ENCODE measurements around the gene APOA4. TPM values are rescaled to one million over a fixed set of nuclear protein-coding genes. Genes with fewer than 3 reads are reported as not detected.

Gene APOA4
- not detected for total RNA-seq

DNA sequence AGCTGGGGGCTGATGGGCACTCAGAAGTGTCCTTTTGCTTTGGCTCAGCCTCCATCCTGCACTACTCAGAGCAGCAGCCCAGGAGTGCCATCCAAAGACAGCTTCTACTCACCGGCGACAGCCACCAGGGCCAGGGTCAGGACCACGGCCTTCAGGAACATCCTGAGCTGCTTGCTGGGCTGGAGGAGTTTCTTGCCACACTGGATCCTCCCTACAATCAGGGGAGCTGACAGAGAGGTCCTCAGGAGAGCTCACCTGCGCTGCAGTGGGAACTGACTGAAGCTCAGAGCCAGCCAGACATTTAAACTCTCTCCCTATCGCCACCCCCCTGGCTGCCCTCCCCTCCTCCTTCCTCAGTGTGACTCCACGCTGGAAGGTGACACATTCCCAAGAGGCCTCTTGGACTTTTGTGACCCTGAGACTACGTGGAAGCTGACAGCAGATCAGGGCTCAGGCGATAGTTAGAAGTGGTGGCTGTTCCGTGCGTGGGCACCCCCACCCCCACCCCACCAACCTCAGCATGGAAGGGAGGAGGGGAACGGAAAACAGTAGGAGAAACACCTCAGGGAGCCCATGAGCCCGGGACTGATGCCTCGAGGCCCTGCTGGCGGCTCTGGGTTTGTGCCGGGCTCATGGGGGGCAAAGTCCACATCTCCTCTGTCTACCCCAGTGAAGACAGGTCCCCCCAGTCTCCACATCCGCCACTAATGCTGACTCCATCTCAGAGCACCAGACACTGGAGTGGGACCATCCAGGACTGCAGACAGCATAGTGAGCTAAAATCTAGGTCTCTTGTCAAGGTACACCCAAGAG, at the start of gene APOA4:
APOA4 (minus strand) TSS at position 274 of the 813 bp plus-strand sequence; CDS start at position 161, 113 bp downstream.
- no peaks in the 10 kb centered on the region for H3K36me3 Mint-ChIP-seq (ENCODE audit: low read depth)
- no peaks in the 10 kb centered on the region for H3K4me1 Mint-ChIP-seq
- H3K27me3 Mint-ChIP-seq = no peaks in the 10 kb centered on the region
- CTCF ChIA-PET = interaction anchor here (1.3 to 1.6 kb wide), 4 partner anchors 11 to 404 kb away, joined by 3 to 5 read pairs (median 4); no protein-coding TSS in a partner anchor
- no peak within 1 kb of the TSS for H3K4me3 Mint-ChIP-seq
- no peak within 1 kb of the TSS for H3K27ac Mint-ChIP-seq
- DNase-seq = no peak
- POLR2A ChIA-PET = no interaction called here
- H3K9me3 Mint-ChIP-seq = no peaks in the 10 kb centered on the region

GRCh38 chr11:116871248-116871647, 48.1 kb upstream of the APOA4 start:
- no peak overlapping the region for H3K4me3 Mint-ChIP-seq
- H3K27ac Mint-ChIP-seq = no peak overlapping the region
- peaks cover 9% of the 10 kb centered on the region for H3K4me1 Mint-ChIP-seq
- H3K9me3 Mint-ChIP-seq = no peaks in the 10 kb centered on the region
- no peak for DNase-seq
- H3K36me3 Mint-ChIP-seq (ENCODE audit: low read depth) = peaks cover 55% of the 10 kb centered on the region
- ChIA-PET POLR2A (no interaction called here), CTCF (no interaction called here)
- H3K27me3 Mint-ChIP-seq = no peaks in the 10 kb centered on the region

DNA sequence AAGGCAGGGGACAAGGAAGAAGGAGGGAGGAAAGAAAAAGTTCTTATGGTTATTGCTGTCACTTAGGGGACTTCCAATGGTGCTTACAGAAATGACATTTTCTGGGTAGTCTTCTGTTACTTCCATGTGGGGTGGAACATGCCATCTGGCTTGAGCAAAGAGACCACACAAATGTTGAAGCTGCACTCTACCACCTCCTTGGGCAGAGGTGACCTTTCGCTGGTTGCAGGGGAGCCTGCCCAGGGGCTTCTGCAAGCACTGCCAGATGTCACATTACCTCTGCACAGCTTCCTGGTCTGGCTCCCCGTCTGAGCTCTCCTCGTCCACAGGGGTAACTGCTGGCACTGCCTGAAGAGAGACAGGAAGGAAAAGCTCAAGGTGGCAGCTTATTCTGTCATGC, 47.0 kb upstream of the APOA4 start:
- Mint-ChIP-seq H3K36me3 (ENCODE audit: low read depth) (peaks cover 58% of the 10 kb centered on the region), H3K4me3 (no peak overlapping the region), H3K4me1 (peaks cover 9% of the 10 kb centered on the region), H3K9me3 (no peaks in the 10 kb centered on the region), H3K27me3 (no peaks in the 10 kb centered on the region), H3K27ac (no peak overlapping the region)
- ChIA-PET CTCF (no interaction called here), POLR2A (no interaction called here)
- DNase-seq = no peak

DNA sequence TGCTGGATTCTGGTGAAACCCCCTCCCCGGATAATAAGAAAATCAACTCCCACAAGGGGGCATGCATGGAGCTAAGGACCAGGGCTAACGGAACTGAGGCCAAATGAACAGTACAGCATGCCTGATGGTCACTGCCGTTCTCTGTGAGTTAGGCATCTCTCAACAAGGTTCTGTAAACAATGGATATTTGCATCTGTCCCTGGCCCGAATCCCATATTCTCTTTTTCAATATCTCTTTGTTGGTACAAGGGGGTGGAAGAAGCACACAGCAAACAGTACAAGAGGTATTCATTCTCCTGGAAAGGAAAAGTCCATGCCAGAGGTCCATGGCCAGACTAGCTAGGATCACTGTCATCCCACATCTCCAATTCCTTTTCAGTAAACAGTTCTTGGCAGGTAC, 46.5 kb upstream of the APOA4 start:
- Mint-ChIP-seq H3K27me3 (no peaks in the 10 kb centered on the region), H3K9me3 (no peaks in the 10 kb centered on the region), H3K27ac (no peak overlapping the region)

DNA sequence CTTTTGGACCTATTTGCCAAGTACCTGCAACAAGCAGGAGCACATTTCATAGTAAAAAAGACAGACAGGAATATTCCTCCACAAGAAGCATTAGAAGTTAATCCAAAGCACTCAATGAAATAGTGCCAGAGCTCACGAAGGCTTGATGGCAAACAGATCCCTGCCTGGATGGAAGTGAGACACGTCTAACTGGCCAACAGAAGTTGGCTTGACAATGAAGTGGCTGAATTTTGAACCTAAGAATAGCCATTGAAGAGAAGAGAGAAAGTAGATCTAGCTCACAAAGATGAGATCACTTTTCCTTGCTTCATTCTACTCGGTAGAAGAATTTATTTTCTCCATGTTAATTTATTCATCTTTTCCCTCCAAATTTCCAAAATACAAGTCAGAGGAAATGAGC, 45.0 kb upstream of the APOA4 start:
- Mint-ChIP-seq H3K27me3 (no peaks in the 10 kb centered on the region), H3K36me3 (ENCODE audit: low read depth) (peaks cover 55% of the 10 kb centered on the region), H3K9me3 (no peaks in the 10 kb centered on the region), H3K4me1 (peaks cover 9% of the 10 kb centered on the region), H3K4me3 (no peak overlapping the region), H3K27ac (no peak overlapping the region)
- ChIA-PET CTCF (interaction anchor here (1.1 to 1.5 kb wide), 5 partner anchors 8 to 15 kb away, joined by 3 to 4 read pairs (median 3); no protein-coding TSS in a partner anchor), POLR2A (no interaction called here)
- DNase-seq = no peak

More for the DNA sequence above, 46.5 kb upstream of the APOA4 start:
- ChIA-PET CTCF (interaction anchor here (0.7 kb wide), 1 partner anchor 862 kb away, joined by 3 read pairs; no protein-coding TSS in a partner anchor), POLR2A (no interaction called here)
- Mint-ChIP-seq H3K4me3 (no peak overlapping the region), H3K36me3 (ENCODE audit: low read depth) (peaks cover 57% of the 10 kb centered on the region), H3K4me1 (peaks cover 9% of the 10 kb centered on the region)
- DNase-seq = no peak

- no peak for DNase-seq
- ChIA-PET POLR2A (no interaction called here), CTCF (interaction anchor here (1.1 to 1.5 kb wide), 5 partner anchors 9 to 14 kb away, joined by 3 to 4 read pairs (median 3); no protein-coding TSS in a partner anchor)
- peaks cover 50% of the 10 kb centered on the region for H3K36me3 Mint-ChIP-seq (ENCODE audit: low read depth)
- no peaks in the 10 kb centered on the region for H3K9me3 Mint-ChIP-seq
- H3K27me3 Mint-ChIP-seq = no peaks in the 10 kb centered on the region
- H3K4me1 Mint-ChIP-seq = peaks cover 9% of the 10 kb centered on the region
- H3K4me3 Mint-ChIP-seq = no peak overlapping the region
- no peak overlapping the region for H3K27ac Mint-ChIP-seq
Observed at GRCh38 chr11:116867619-116868018, 44.5 kb upstream of the APOA4 start.

- H3K27ac Mint-ChIP-seq = no peak overlapping the region
- H3K4me1 Mint-ChIP-seq = peaks cover 9% of the 10 kb centered on the region
- H3K4me3 Mint-ChIP-seq = no peak overlapping the region
- peaks cover 54% of the 10 kb centered on the region for H3K36me3 Mint-ChIP-seq (ENCODE audit: low read depth)
- ChIA-PET POLR2A (no interaction called here), CTCF (interaction anchor here (0.6 to 1.5 kb wide), 5 partner anchors 9 to 291 kb away, joined by 3 to 4 read pairs (median 3); no protein-coding TSS in a partner anchor)
- no peak for DNase-seq
- no peaks in the 10 kb centered on the region for H3K9me3 Mint-ChIP-seq
- no peaks in the 10 kb centered on the region for H3K27me3 Mint-ChIP-seq
Observed at GRCh38 chr11:116866804-116867455, 43.8 kb upstream of the APOA4 start.

DNA sequence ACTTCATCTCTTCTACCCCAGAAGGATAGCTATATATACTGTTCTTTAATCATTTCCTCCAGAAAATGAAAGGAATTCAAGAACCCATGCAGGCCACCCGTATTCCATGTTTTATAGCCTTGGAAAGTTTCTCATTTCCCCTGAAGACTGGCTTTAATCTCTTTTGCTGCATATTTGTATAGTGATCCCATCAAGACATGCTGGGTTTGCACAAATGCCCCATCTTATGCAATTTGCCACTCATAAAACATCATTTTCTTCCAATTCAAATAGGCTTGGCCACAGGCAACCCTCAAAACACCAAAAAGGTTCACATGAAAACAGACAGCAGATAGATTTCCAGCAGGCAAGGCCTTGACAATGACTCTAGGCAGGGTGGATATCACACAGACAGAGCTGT, 42.6 kb upstream of the APOA4 start:
- Mint-ChIP-seq H3K9me3 (no peaks in the 10 kb centered on the region), H3K4me1 (peaks cover 8% of the 10 kb centered on the region), H3K27ac (no peak overlapping the region), H3K36me3 (ENCODE audit: low read depth) (peaks cover 55% of the 10 kb centered on the region), H3K27me3 (no peaks in the 10 kb centered on the region), H3K4me3 (no peak overlapping the region)
- DNase-seq = no peak
- ChIA-PET POLR2A (no interaction called here), CTCF (no interaction called here)

GRCh38 chr11:116864531-116864930, 41.4 kb upstream of the APOA4 start:
- DNase-seq = no peak
- Mint-ChIP-seq H3K27ac (no peak overlapping the region), H3K36me3 (ENCODE audit: low read depth) (peaks cover 50% of the 10 kb centered on the region), H3K4me3 (no peak overlapping the region), H3K9me3 (no peaks in the 10 kb centered on the region), H3K27me3 (no peaks in the 10 kb centered on the region), H3K4me1 (peaks cover 5% of the 10 kb centered on the region)
- ChIA-PET CTCF (interaction anchor here (1.3 to 1.6 kb wide), 2 partner anchors 10 to 82 kb away, joined by 3 read pairs; no protein-coding TSS in a partner anchor), POLR2A (no interaction called here)

- H3K9me3 Mint-ChIP-seq = no peaks in the 10 kb centered on the region
- H3K36me3 Mint-ChIP-seq (ENCODE audit: low read depth) = peaks cover 55% of the 10 kb centered on the region
- DNase-seq = no peak
- H3K27ac Mint-ChIP-seq = no peak overlapping the region
- H3K27me3 Mint-ChIP-seq = no peaks in the 10 kb centered on the region
- peaks cover 5% of the 10 kb centered on the region for H3K4me1 Mint-ChIP-seq
- CTCF ChIA-PET = interaction anchor here (0.5 to 1.7 kb wide), 3 partner anchors 8 to 317 kb away, joined by 3 to 6 read pairs (median 4); no protein-coding TSS in a partner anchor
- POLR2A ChIA-PET = no interaction called here
- H3K4me3 Mint-ChIP-seq = no peak overlapping the region
Observed at GRCh38 chr11:116862951-116863350, 39.8 kb upstream of the APOA4 start.

DNA sequence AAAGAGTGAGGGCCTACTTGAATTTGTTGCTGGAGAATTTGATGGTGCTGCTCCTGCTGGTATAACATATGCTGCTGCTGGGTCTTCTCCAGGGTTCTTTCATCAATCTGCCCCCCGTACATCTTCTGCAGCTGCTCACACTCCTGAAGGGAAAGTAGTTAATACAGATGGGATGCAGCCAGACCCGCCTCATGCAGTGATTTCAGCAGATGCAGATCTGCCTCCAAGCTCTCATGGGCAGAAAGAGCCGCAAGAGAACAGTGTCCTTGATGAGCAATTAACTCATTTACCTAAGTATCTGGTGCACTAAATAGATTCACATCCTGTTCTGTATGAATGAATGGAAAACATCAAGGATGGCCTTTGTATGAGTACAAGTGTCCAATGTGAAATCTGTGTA, 39.1 kb upstream of the APOA4 start:
- ChIA-PET CTCF (interaction anchor here (1.0 to 1.7 kb wide), 4 partner anchors 8 to 26 kb away, joined by 3 to 6 read pairs (median 4); no protein-coding TSS in a partner anchor), POLR2A (no interaction called here)
- DNase-seq = no peak
- Mint-ChIP-seq H3K4me3 (no peak overlapping the region), H3K36me3 (ENCODE audit: low read depth) (peaks cover 55% of the 10 kb centered on the region), H3K4me1 (peaks cover 5% of the 10 kb centered on the region), H3K27ac (no peak overlapping the region), H3K27me3 (no peaks in the 10 kb centered on the region), H3K9me3 (no peaks in the 10 kb centered on the region)

DNA sequence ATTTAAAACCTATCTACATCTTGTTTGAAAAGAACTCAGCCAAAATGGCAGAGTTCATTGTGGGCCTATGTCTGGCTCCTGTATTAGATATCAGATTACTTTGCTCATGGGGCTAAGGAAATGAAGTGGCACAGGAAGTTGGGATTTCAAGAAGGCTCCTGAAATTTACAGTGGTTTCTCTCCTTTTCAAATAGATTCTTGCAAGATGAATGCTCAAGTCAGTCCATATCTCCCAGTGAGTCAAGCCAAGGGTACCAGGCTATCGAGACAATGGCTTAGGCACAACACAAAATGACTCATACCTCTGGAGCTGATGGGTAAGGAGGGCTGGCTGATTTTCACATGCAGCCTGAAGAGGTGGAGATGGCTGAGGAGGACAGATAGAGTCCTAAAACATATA, 38.4 kb upstream of the APOA4 start:
- POLR2A ChIA-PET = no interaction called here

DNA sequence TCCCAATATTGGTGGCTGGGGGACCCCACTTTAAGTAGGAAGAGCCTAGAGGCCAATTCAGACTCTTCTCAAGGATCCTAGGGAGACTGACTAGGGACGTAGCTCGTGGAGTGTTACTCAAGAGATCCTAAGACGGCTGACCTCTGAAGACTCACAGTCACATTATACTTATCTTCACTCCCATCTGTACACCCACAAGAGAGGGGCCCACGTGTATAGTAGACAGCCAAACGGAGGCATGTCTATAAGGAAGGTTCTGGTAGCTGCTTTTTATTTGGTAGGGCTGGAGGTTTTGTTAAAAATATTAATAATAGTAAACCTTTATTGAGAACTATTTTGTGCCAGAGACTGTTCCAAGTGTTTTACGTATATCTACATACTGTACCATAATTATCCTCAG, 37.2 kb upstream of the APOA4 start:
- no peak overlapping the region for H3K4me3 Mint-ChIP-seq
- no peaks in the 10 kb centered on the region for H3K9me3 Mint-ChIP-seq
- ChIA-PET CTCF (interaction anchor here (3.4 kb wide), 1 partner anchor 24 kb away, joined by 8 read pairs; no protein-coding TSS in a partner anchor), POLR2A (no interaction called here)
- H3K27me3 Mint-ChIP-seq = no peaks in the 10 kb centered on the region
- H3K4me1 Mint-ChIP-seq = peaks cover 16% of the 10 kb centered on the region
- H3K27ac Mint-ChIP-seq = no peak overlapping the region
- peaks cover 62% of the 10 kb centered on the region for H3K36me3 Mint-ChIP-seq (ENCODE audit: low read depth)
- no peak for DNase-seq

More for the DNA sequence above, 38.4 kb upstream of the APOA4 start:
- Mint-ChIP-seq H3K4me1 (peaks cover 6% of the 10 kb centered on the region), H3K4me3 (no peak overlapping the region), H3K27ac (no peak overlapping the region), H3K36me3 (ENCODE audit: low read depth) (peaks cover 56% of the 10 kb centered on the region), H3K27me3 (no peaks in the 10 kb centered on the region), H3K9me3 (no peaks in the 10 kb centered on the region)
- CTCF ChIA-PET = interaction anchor here (1.0 to 1.1 kb wide), 3 partner anchors 8 to 26 kb away, joined by 3 to 4 read pairs (median 3); no protein-coding TSS in a partner anchor
- no peak for DNase-seq
